A549 (cell line): ENCODE results near the gene EML2. TPM values are rescaled to one million over a fixed set of nuclear protein-coding genes. Genes with fewer than 3 reads are reported as not detected.
A peak's percentile ranks its signal among the peaks of the same experiment; 100 is the strongest.

Source experiments
- ATAC-seq, 2 experiments: fragments of 200-7000 bp in 1 of 2; fragments of >200 bp in 1 of 2; cut with Nextera tagmentation in 1 of 2; cut with Tn5 transposase in 1 of 2; 3 replicates each; pipeline versions ENCODE4 v1.8.0 to v1.9.1; 2018 to 2020; ENCODE audit warnings: mild to moderate bottlenecking in 1 of 2, moderate library complexity in 1 of 2
- CTCF ChIA-PET: fragments of 300-600 bp; sonication (Branson Sonifier 250); formaldehyde crosslinking; extraction: SDS; loops from one replicate; lab custom pipeline; 2021; ENCODE audit warnings: antibody characterized with exemption, inconsistent platforms; lab: Yijun Ruan, JAX
- POLR2A ChIA-PET: fragments of 350-600 bp; formaldehyde crosslinking; extraction: SDS; loops from one replicate; lab custom pipeline; 2021; ENCODE audit warnings: antibody characterized with exemption, inconsistent platforms; lab: Yijun Ruan, JAX
- DNase-seq, 2 experiments: peaks; one replicate each; pipeline versions ENCODE4 v3.0.0 to v3.0.0-alpha.2; 2011 to 2016; ENCODE audit warnings: low read depth in 1 of 2, low spot score in 1 of 2
- FAIRE-seq: peaks from 2 replicates; lab custom pipeline; 2011; peaks lifted over from hg19 to GRCh38; lab: Jason Lieb, UNC
- H3K27ac ChIP-seq, 2 experiments: fragments of >200 bp; sonication (Bioruptor Twin); formaldehyde crosslinking; 3 replicates each; pipeline ENCODE4 v1.5.1; 2016 to 2017
- H3K4me1 ChIP-seq: fragments of >200 bp; sonication (Bioruptor Twin); formaldehyde crosslinking; 3 replicates; pipeline ENCODE4 v1.6.1; 2016
- H3K4me2 ChIP-seq: fragments of >200 bp; sonication (Bioruptor Twin); formaldehyde crosslinking; 3 replicates; pipeline ENCODE4 v1.6.1; 2016
- H3K4me3 ChIP-seq: fragments of >200 bp; sonication (Bioruptor Twin); formaldehyde crosslinking; 3 replicates; pipeline ENCODE4 v1.5.1; 2016
- H3K9me3 ChIP-seq: fragments of >200 bp; sonication (Bioruptor Twin); formaldehyde crosslinking; 3 replicates; pipeline ENCODE4 v1.6.1; 2016
- BCL3 ChIP-seq: fragments of >200 bp; sonication (Bioruptor Twin); formaldehyde crosslinking; IDR thresholded peaks from 3 replicates; pipeline ENCODE4 v1.6.1; 2016
- CBX2 ChIP-seq: fragments of 200-600 bp; sonication (generic); IDR thresholded peaks from 2 replicates; pipeline ENCODE4 v1.6.1; 2016; ENCODE audit warnings: low read depth, mild to moderate bottlenecking, borderline replicate concordance
- CBX8 ChIP-seq: fragments of 200-600 bp; sonication (generic); IDR thresholded peaks from 2 replicates; pipeline ENCODE4 v1.6.1; 2016
- EHF ChIP-seq: fragments of 250-450 bp; sonication (Bioruptor Pico); IDR thresholded peaks from 2 replicates; pipeline ENCODE4 v1.5.0; 2020; ENCODE audit warnings: mild to moderate bottlenecking
- ESRRA ChIP-seq: fragments of 150-350 bp; IDR thresholded peaks from 2 replicates; pipeline ENCODE4 v1.6.1; 2014; ENCODE audit warnings: mild to moderate bottlenecking, low read length, borderline replicate concordance
- FOSL2 ChIP-seq, 2 experiments: fragments of 450-650 bp in 1 of 2; fragments of >200 bp in 1 of 2; sonication (Bioruptor Twin) in 1 of 2; formaldehyde crosslinking; IDR thresholded peaks; 2 replicates each; pipeline versions ENCODE4 v1.5.0 to v1.6.1; 2016 to 2020; ENCODE audit warnings: mild to moderate bottlenecking in 1 of 2, moderate library complexity in 1 of 2
- FOXS1 ChIP-seq: fragments of 250-450 bp; sonication (Bioruptor Pico); IDR thresholded peaks from 2 replicates; pipeline ENCODE4 v1.5.0; 2020; ENCODE audit warnings: mild to moderate bottlenecking, moderate library complexity
- GATA3 ChIP-seq: IDR thresholded peaks from 2 replicates; pipeline ENCODE4 v1.6.1; 2012; ENCODE audit warnings: borderline replicate concordance
- HDAC2 ChIP-seq: fragments of 200-600 bp; sonication (generic); IDR thresholded peaks from 2 replicates; pipeline ENCODE4 v1.6.1; 2016
- HMGXB4 ChIP-seq: fragments of 250-450 bp; sonication (Bioruptor Pico); IDR thresholded peaks from 2 replicates; pipeline ENCODE4 v1.5.0; 2021; ENCODE audit warnings: mild to moderate bottlenecking, moderate library complexity, borderline replicate concordance
- HOXA7 ChIP-seq: fragments of 250-450 bp; sonication (Bioruptor Pico); IDR thresholded peaks from 2 replicates; pipeline ENCODE4 v1.5.0; 2020; ENCODE audit warnings: mild to moderate bottlenecking, moderate library complexity
- MAZ ChIP-seq: fragments of 150-350 bp; IDR thresholded peaks from 2 replicates; pipeline ENCODE4 v1.6.1; 2014; ENCODE audit warnings: antibody characterized with exemption, low read depth, low read length, borderline replicate concordance
- MYC ChIP-seq: IDR thresholded peaks from 2 replicates; pipeline ENCODE4 v1.6.1; 2012; ENCODE audit warnings: mild to moderate bottlenecking, inconsistent platforms, low read length, improper control_type of control experiment, borderline replicate concordance
- NPAS2 ChIP-seq: fragments of 250-450 bp; sonication (Bioruptor Pico); IDR thresholded peaks from 2 replicates; pipeline ENCODE4 v1.8.0; 2022; ENCODE audit warnings: mild to moderate bottlenecking, moderate library complexity, borderline replicate concordance
- POLR2A ChIP-seq: IDR thresholded peaks from 2 replicates; pipeline ENCODE4 v1.6.1; 2012; ENCODE audit warnings: mild to moderate bottlenecking, low read length
- RAD21 ChIP-seq, 2 experiments: fragments of >200 bp in 1 of 2; sonication (Bioruptor Twin) in 1 of 2; formaldehyde crosslinking in 1 of 2; IDR thresholded peaks in 1 of 2; conservative IDR thresholded peaks in 1 of 2; 2 replicates in 1 of 2; 3 replicates in 1 of 2; pipeline ENCODE4 v1.6.1; 2012 to 2018; ENCODE audit warnings: inconsistent platforms in 1 of 2
- RCOR1 ChIP-seq: fragments of 150-350 bp; IDR thresholded peaks from 2 replicates; pipeline ENCODE4 v1.6.1; 2014; ENCODE audit warnings: antibody characterized with exemption, low read length, low read depth
- RFX5 ChIP-seq: fragments of 450-650 bp; IDR thresholded peaks from 2 replicates; pipeline ENCODE4 v1.7.1; 2014; ENCODE audit warnings: antibody characterized with exemption, mild to moderate bottlenecking, moderate library complexity
- TP53 ChIP-seq: fragments of 250-450 bp; sonication (Bioruptor Pico); IDR thresholded peaks from 2 replicates; pipeline ENCODE4 v1.5.0; 2021; ENCODE audit warnings: mild to moderate bottlenecking, moderate library complexity
- ZFP36 ChIP-seq: fragments of 450-650 bp; IDR thresholded peaks from 2 replicates; pipeline ENCODE4 v1.6.1; 2014; ENCODE audit warnings: borderline replicate concordance; ENCODE audit not compliant: partially characterized antibody
- WGBS: methylation state at CpG from one replicate; pipeline ENCODE4 v1.1.6; 2017; ENCODE audit errors: missing lambda C conversion rate; 5-methylcytosine and 5-hydroxymethylcytosine counted together
- polyA plus RNA-seq, 4 experiments: library from polyadenylated mRNA; depleted of rRNA in 3 of 4; stranded (reverse); fragments of >200 nt; fragmentation: RNase III in 1 of 4; extraction: RNeasy Plus Mini Kit Qiagen cat#74134 plus additional on column Dnase treatment in 1 of 4; gene quantifications; 2 replicates in 3 of 4; 3 replicates in 1 of 4; pipeline ENCODE4 v1.2.3, GENCODE V29; 2011 to 2017
- TF ChIP-seq, protein P1 (sequence below): IDR thresholded peaks from 2 replicates; pipeline ENCODE4 v1.6.1; 2012
- TF ChIP-seq, protein P2 (sequence below): IDR thresholded peaks from 2 replicates; pipeline ENCODE4 v1.6.1; 2012
- TF ChIP-seq, protein P3 (sequence below): fragments of 250-450 bp; sonication (Bioruptor Pico); IDR thresholded peaks from 2 replicates; pipeline ENCODE4 v1.5.0; 2020; ENCODE audit warnings: low read depth, mild to moderate bottlenecking, moderate library complexity

Gene EML2
- polyA plus RNA-seq, 2 of the 4 experiments (the other 2 are of a cell fraction), result 22.7 to 25.9 TPM

- no peak for FAIRE-seq
These were observed 2.9 kb downstream of the EML2 start for GRCh38 chr19:45636275-45636674.

DNA sequence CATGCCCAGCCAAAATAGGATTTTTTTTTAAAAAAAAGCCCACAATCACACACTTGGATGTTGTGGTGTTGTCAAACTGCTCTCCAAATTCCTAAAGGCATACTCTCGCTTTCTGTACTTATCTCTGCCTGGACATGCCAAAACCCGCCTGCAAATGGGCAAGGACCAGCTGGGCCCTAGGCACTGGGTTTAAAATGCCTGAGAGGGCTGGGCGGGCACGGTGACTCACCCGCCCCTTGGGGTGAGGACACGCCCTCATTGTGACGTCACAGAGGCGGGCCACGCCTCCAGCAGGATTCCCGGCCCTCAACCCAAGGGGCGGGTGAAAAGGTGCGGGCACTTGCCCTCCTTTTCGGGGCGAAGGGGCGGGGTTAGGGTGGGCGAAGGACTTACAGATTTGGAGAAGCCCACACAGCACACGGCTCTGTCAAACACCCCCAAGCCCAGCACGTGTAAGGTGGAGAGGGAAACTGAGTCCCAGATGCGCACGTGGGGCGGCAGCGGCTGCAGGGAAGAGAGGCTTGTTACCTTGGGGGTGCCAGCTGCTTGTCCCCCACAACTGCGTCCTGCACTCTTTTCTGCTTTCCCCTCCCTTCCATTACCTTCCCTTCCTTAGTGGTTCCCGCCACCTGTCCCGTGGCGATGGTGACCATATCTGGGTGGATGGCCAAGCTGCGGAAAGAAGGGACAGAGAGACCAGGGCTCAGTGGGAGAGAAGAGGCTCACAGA lies 6.6 kb downstream of the EML2 start:
- TF ChIP-seq, protein P1, sequence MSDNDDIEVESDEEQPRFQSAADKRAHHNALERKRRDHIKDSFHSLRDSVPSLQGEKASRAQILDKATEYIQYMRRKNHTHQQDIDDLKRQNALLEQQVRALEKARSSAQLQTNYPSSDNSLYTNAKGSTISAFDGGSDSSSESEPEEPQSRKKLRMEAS, result 0 out of 2 replicates have a peak, but pooled peaks have one; percentile 7
- no peak for TF ChIP-seq BCL3
- no peak for TF ChIP-seq RCOR1
- TF ChIP-seq, protein P2, sequence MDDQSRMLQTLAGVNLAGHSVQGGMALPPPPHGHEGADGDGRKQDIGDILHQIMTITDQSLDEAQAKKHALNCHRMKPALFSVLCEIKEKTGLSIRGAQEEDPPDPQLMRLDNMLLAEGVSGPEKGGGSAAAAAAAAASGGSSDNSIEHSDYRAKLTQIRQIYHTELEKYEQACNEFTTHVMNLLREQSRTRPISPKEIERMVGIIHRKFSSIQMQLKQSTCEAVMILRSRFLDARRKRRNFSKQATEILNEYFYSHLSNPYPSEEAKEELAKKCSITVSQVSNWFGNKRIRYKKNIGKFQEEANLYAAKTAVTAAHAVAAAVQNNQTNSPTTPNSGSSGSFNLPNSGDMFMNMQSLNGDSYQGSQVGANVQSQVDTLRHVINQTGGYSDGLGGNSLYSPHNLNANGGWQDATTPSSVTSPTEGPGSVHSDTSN, result no peak
- TF ChIP-seq HOXA7, result no peak
- no peak for TF ChIP-seq RFX5
- TF ChIP-seq FOSL2 (IDR thresholded peaks at IDR 0.05), result no peak
- TF ChIP-seq FOSL2 (CRISPR knock-in tag; IDR thresholded peaks at IDR 0.05), result peak; percentile 98
- no peak for TF ChIP-seq TP53 (CRISPR knock-in tag)
- 0 out of 2 replicates have a peak, but pooled peaks have one; percentile 10 for TF ChIP-seq POLR2A
- TF ChIP-seq HDAC2, result no peak
- no peak for TF ChIP-seq CBX8
- TF ChIP-seq RAD21 (conservative IDR thresholded peaks at IDR 0.05 in 1 of 2, IDR thresholded peaks at IDR 0.05 in 1 of 2), result no peak
- TF ChIP-seq CBX2, result no peak
- TF ChIP-seq ESRRA, result no peak
- no peak for TF ChIP-seq HMGXB4 (CRISPR knock-in tag)
- TF ChIP-seq MYC, result no peak
- TF ChIP-seq, protein P3, sequence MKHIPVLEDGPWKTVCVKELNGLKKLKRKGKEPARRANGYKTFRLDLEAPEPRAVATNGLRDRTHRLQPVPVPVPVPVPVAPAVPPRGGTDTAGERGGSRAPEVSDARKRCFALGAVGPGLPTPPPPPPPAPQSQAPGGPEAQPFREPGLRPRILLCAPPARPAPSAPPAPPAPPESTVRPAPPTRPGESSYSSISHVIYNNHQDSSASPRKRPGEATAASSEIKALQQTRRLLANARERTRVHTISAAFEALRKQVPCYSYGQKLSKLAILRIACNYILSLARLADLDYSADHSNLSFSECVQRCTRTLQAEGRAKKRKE (CRISPR knock-in tag), result no peak
- TF ChIP-seq, all 56 proteins: peak for 3
- peak overlapping the region; percentile 56 to 79; a peak in 4 of 6 replicates for H3K27ac ChIP-seq
- ATAC-seq, result peak; percentile 83 to 84
- CTCF ChIA-PET, result interaction anchor here (0.7 to 23.8 kb wide), 5 partner anchors 5 to 799 kb away, joined by 3 to 437 read pairs (median 273); partner anchors contain the start of gene EML2
- POLR2A ChIA-PET, result interaction anchor here (1.3 to 1.5 kb wide), 2 partner anchors 9 to 18 kb away, joined by 3 to 9 read pairs; no protein-coding TSS in a partner anchor
- DNase-seq, result peak; percentile 91 to 98
- no peak for FAIRE-seq
- peaks cover 33% of the 10 kb centered on the region for H3K4me1 ChIP-seq
- 71% methylated on average over 17 of the region's 27 CpGs for WGBS
- no peaks in the 10 kb centered on the region for H3K9me3 ChIP-seq
- no peak overlapping the region for H3K4me3 ChIP-seq
- H3K4me2 ChIP-seq, result peak overlapping the region; percentile 61

More at GRCh38 chr19:45636275-45636674, 2.9 kb downstream of the EML2 start:
- Histone ChIP-seq H3K9me3 (no peaks in the 10 kb centered on the region), H3K27ac (no peak overlapping the region), H3K4me1 (peaks cover 39% of the 10 kb centered on the region), H3K4me3 (no peak overlapping the region), H3K4me2 (no peak overlapping the region)
- WGBS, result 90% methylated on average over 1 of the region's 1 CpG
- POLR2A ChIA-PET, result no interaction called here
- ATAC-seq (no peak), DNase-seq (no peak)
- CTCF ChIA-PET, result interaction anchor here (0.6 to 15.1 kb wide), 5 partner anchors 13 to 157 kb away, joined by 3 to 437 read pairs (median 6); no protein-coding TSS in a partner anchor
- no peak for TF ChIP-seq GATA3
- TF ChIP-seq ZFP36, result peak; percentile 94
- no peak for TF ChIP-seq EHF (CRISPR knock-in tag)
- TF ChIP-seq NPAS2 (CRISPR knock-in tag), result no peak
- TF ChIP-seq MAZ, result no peak
- TF ChIP-seq FOXS1, result no peak
- TF ChIP-seq RFX5, result no peak
